Measurements from ENCODE around the gene PWWP2A.

Gene PWWP2A

GRCh38 chr5:160118349-160119141 lies 705 bp downstream of the PWWP2A start:
- no peaks in the 10 kb centered on the region for H3K9me3 ChIP-seq (ENCODE audit: control insufficient read depth, low read length)
- no peaks in the 10 kb centered on the region for H3K27me3 ChIP-seq (ENCODE audit: control insufficient read depth, insufficient read depth, low read length)
- peak overlapping the region; percentile 94 for H3K27ac ChIP-seq
- peak overlapping the region; percentile 83 for H3K4me2 ChIP-seq (ENCODE audit: low read length)
- H3K36me3 ChIP-seq (ENCODE audit: control insufficient read depth, insufficient read depth, low read length): no peaks in the 10 kb centered on the region
- H3K79me2 ChIP-seq: peaks cover 7% of the 10 kb centered on the region
- peak overlapping the region; percentile 99 for H2AFZ ChIP-seq
- H3K4me3 ChIP-seq (ENCODE audit: low read depth, low read length): peak overlapping the region; percentile 79
- no peaks in the 10 kb centered on the region for H3K4me1 ChIP-seq
- peak overlapping the region; percentile 85 for H3K9ac ChIP-seq
- TF ChIP-seq, protein P1, sequence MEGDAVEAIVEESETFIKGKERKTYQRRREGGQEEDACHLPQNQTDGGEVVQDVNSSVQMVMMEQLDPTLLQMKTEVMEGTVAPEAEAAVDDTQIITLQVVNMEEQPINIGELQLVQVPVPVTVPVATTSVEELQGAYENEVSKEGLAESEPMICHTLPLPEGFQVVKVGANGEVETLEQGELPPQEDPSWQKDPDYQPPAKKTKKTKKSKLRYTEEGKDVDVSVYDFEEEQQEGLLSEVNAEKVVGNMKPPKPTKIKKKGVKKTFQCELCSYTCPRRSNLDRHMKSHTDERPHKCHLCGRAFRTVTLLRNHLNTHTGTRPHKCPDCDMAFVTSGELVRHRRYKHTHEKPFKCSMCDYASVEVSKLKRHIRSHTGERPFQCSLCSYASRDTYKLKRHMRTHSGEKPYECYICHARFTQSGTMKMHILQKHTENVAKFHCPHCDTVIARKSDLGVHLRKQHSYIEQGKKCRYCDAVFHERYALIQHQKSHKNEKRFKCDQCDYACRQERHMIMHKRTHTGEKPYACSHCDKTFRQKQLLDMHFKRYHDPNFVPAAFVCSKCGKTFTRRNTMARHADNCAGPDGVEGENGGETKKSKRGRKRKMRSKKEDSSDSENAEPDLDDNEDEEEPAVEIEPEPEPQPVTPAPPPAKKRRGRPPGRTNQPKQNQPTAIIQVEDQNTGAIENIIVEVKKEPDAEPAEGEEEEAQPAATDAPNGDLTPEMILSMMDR (IDR thresholded peaks at IDR 0.05): no peak

- Histone ChIP-seq H3K4me2 (ENCODE audit: low read length) (no peak overlapping the region), H3K79me2 (peaks cover 18% of the 10 kb centered on the region), H3K4me1 (no peaks in the 10 kb centered on the region), H3K9me3 (ENCODE audit: control insufficient read depth, low read length) (no peaks in the 10 kb centered on the region), H3K9ac (no peak overlapping the region), H3K4me3 (ENCODE audit: low read depth, low read length) (no peak overlapping the region), H3K36me3 (ENCODE audit: control insufficient read depth, insufficient read depth, low read length) (no peaks in the 10 kb centered on the region), H2AFZ (no peak overlapping the region), H3K27ac (no peak overlapping the region), H3K27me3 (ENCODE audit: control insufficient read depth, insufficient read depth, low read length) (no peaks in the 10 kb centered on the region)
- TF ChIP-seq, protein P1 (IDR thresholded peaks at IDR 0.05): no peak
Measured at GRCh38 chr5:160116991-160117390, 2.3 kb downstream of the PWWP2A start.

DNA sequence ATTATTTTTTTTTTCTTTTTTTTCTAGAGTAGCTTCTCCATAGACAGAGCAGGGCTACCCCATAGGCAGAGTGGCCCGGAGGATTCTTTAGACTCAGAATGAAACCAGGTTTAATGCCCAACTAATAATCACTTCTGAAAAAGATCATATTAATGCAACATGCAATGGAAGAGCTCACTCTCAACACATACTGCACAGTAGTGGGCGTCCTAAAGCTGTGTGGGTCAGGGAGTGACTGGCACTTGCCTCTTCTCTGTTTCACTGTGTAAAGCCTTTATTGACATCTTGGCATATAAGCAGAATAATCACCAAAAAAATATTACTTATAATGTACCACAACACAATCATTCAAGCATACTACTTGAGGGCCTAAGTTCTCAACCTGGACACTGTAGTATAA lies 11.1 kb downstream of the PWWP2A start:
- H3K9me3 ChIP-seq (ENCODE audit: control insufficient read depth, low read length): no peaks in the 10 kb centered on the region
- no peaks in the 10 kb centered on the region for H3K36me3 ChIP-seq (ENCODE audit: control insufficient read depth, insufficient read depth, low read length)
- H3K27ac ChIP-seq: no peak overlapping the region
- H3K4me1 ChIP-seq: no peaks in the 10 kb centered on the region
- H3K4me2 ChIP-seq (ENCODE audit: low read length): no peak overlapping the region
- peaks cover 27% of the 10 kb centered on the region for H3K79me2 ChIP-seq
- H3K9ac ChIP-seq: no peak overlapping the region
- H3K27me3 ChIP-seq (ENCODE audit: control insufficient read depth, insufficient read depth, low read length): no peaks in the 10 kb centered on the region
- no peak overlapping the region for H3K4me3 ChIP-seq (ENCODE audit: low read depth, low read length)
- H2AFZ ChIP-seq: no peak overlapping the region
- TF ChIP-seq, protein P1 (IDR thresholded peaks at IDR 0.05): no peak

DNA sequence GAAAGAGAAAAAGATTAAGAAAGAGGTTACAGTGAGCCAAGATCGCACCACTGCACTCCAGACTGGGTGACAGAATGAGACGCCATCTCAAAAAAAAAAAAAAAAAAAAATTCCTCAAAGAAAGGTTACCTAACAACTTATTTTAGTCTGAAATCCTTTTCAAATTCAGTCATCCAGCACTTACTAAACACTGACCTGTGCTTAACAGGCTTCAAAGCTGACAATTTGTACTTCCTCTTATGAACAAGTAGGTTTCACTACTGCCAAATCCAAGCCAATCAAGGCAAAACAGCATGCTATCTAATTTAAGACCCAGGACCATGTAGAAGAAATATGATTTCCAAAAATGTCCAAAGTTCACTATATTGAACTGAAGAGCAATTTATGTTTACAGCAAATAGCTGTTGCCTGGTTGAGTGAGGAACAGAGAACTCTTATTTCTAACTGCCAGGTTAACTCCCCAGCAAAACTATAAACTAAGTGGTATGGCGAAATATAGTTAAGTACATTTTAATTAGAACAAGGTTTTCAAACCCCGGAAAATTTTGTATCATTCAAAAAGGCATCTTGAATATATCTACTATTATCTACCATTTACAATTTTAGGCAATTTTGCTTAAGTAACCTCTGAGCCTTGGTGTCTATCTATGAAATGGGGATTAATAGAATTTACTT lies 13.4 kb downstream of the PWWP2A start:
- Histone ChIP-seq H3K4me3 (ENCODE audit: low read depth, low read length) (no peak overlapping the region), H3K27ac (no peak overlapping the region), H3K79me2 (peaks cover 9% of the 10 kb centered on the region), H3K36me3 (ENCODE audit: control insufficient read depth, insufficient read depth, low read length) (no peaks in the 10 kb centered on the region), H3K4me2 (ENCODE audit: low read length) (no peak overlapping the region), H3K9ac (no peak overlapping the region), H3K4me1 (no peaks in the 10 kb centered on the region), H2AFZ (no peak overlapping the region), H3K27me3 (ENCODE audit: control insufficient read depth, insufficient read depth, low read length) (no peaks in the 10 kb centered on the region), H3K9me3 (ENCODE audit: control insufficient read depth, low read length) (no peaks in the 10 kb centered on the region)
- TF ChIP-seq, protein P1 (IDR thresholded peaks at IDR 0.05): no peak
